ENCODE results near the gene PTOV1.

Gene PTOV1

GRCh38 chr19:49824662-49825061 lies 26.3 kb upstream of the PTOV1 start:
- Histone ChIP-seq H3K4me3 (replicated peaks; ENCODE audit: insufficient read depth, low read length) (no peak overlapping the region), H3K27me3 (ENCODE audit: insufficient read depth, poor library complexity, severe bottlenecking) (no peaks in the 10 kb centered on the region), H3K27ac (replicated peaks) (no peak overlapping the region)
- TF ChIP-seq GABPA (IDR thresholded peaks at IDR 0.05; ENCODE audit: low read depth) (no peak), POLR2AphosphoS5 (IDR thresholded peaks at IDR 0.05; ENCODE audit: low read depth) (no peak), REST (IDR thresholded peaks at IDR 0.05; ENCODE audit: insufficient replicate concordance, low read depth) (no peak), SPI1 (IDR thresholded peaks at IDR 0.05; ENCODE audit: borderline replicate concordance, low read depth) (no peak)
- TF ChIP-seq, protein P1, sequence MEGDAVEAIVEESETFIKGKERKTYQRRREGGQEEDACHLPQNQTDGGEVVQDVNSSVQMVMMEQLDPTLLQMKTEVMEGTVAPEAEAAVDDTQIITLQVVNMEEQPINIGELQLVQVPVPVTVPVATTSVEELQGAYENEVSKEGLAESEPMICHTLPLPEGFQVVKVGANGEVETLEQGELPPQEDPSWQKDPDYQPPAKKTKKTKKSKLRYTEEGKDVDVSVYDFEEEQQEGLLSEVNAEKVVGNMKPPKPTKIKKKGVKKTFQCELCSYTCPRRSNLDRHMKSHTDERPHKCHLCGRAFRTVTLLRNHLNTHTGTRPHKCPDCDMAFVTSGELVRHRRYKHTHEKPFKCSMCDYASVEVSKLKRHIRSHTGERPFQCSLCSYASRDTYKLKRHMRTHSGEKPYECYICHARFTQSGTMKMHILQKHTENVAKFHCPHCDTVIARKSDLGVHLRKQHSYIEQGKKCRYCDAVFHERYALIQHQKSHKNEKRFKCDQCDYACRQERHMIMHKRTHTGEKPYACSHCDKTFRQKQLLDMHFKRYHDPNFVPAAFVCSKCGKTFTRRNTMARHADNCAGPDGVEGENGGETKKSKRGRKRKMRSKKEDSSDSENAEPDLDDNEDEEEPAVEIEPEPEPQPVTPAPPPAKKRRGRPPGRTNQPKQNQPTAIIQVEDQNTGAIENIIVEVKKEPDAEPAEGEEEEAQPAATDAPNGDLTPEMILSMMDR (IDR thresholded peaks at IDR 0.05; ENCODE audit: insufficient read depth, low read length), result no peak
- no peak for DNase-seq (ENCODE audit: low read depth in 1 of 2, low spot score in 1 of 2)

- DNase-seq (ENCODE audit: low read depth in 1 of 2, low spot score in 1 of 2), result no peak
- Histone ChIP-seq H3K27ac (replicated peaks) (no peak overlapping the region), H3K27me3 (ENCODE audit: insufficient read depth, poor library complexity, severe bottlenecking) (no peaks in the 10 kb centered on the region), H3K4me3 (replicated peaks; ENCODE audit: insufficient read depth, low read length) (no peak overlapping the region)
- TF ChIP-seq SPI1 (IDR thresholded peaks at IDR 0.05; ENCODE audit: borderline replicate concordance, low read depth) (no peak), REST (IDR thresholded peaks at IDR 0.05; ENCODE audit: insufficient replicate concordance, low read depth) (no peak), POLR2AphosphoS5 (IDR thresholded peaks at IDR 0.05; ENCODE audit: low read depth) (no peak), GABPA (IDR thresholded peaks at IDR 0.05; ENCODE audit: low read depth) (no peak)
- TF ChIP-seq, protein P1 (IDR thresholded peaks at IDR 0.05; ENCODE audit: insufficient read depth, low read length), result no peak
These were observed 23.9 kb upstream of the PTOV1 start for GRCh38 chr19:49827034-49827433.

DNA sequence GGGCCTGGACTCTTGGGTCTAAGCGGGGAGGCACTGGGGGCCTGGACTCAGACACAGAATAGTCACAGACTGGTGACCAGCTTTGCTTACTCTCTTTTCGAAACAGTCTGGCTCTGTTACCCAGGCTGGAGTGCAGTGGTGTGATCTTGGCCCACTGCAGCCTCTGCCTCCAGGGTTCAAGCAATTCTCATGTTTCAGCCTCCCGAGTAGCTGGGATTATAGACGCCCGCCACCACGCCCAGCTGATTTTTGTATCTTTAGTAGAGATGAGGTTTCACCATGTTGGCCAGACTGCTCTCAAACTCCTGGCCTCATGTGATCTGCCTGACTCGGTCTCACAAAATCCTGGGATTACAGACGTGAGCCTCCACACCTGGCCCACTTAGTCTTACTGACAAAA lies 21.8 kb upstream of the PTOV1 start:
- Histone ChIP-seq H3K27me3 (ENCODE audit: insufficient read depth, poor library complexity, severe bottlenecking) (no peaks in the 10 kb centered on the region), H3K27ac (replicated peaks) (no peak overlapping the region), H3K4me3 (replicated peaks; ENCODE audit: insufficient read depth, low read length) (no peak overlapping the region)
- no peak for DNase-seq (ENCODE audit: low read depth in 1 of 2, low spot score in 1 of 2)
- TF ChIP-seq SPI1 (IDR thresholded peaks at IDR 0.05; ENCODE audit: borderline replicate concordance, low read depth) (no peak), POLR2AphosphoS5 (IDR thresholded peaks at IDR 0.05; ENCODE audit: low read depth) (no peak), GABPA (IDR thresholded peaks at IDR 0.05; ENCODE audit: low read depth) (no peak), REST (IDR thresholded peaks at IDR 0.05; ENCODE audit: insufficient replicate concordance, low read depth) (no peak)
- TF ChIP-seq, protein P1 (IDR thresholded peaks at IDR 0.05; ENCODE audit: insufficient read depth, low read length), result no peak
